ENCODE measurements around the gene RETSAT. TPM values are rescaled to one million over a fixed set of nuclear protein-coding genes. Genes with fewer than 3 reads are reported as not detected.
A peak's percentile ranks its signal among the peaks of the same experiment; 100 is the strongest.
"Not testable (repeated sequence)": the region's sequence is repeated elsewhere in the genome, so short reads cannot be mapped to it uniquely, and the experiment has no call there.

Gene RETSAT
- total and polyA plus RNA-seq, 8 donors = 24.5 to 68.1 (median 29.5) TPM

GRCh38 chr2:85330839-85331636 lies 23.3 kb downstream of the RETSAT start:
- no peak overlapping the region for H3K27ac ChIP-seq
- no peak for DNase-seq
- TF ChIP-seq CTCF (IDR thresholded peaks at IDR 0.05) = no peak
- intact Hi-C loops (cut with DNase I) = no loop called here
- no peak for ATAC-seq
- H3K9me3 ChIP-seq = no peaks in the 10 kb centered on the region
- no peaks in the 10 kb centered on the region for H3K36me3 ChIP-seq
- no peak overlapping the region for H3K4me3 ChIP-seq
- no peaks in the 10 kb centered on the region for H3K27me3 ChIP-seq
- H3K4me1 ChIP-seq = peaks cover 0 to 21% of the 10 kb centered on the region in 2 donors

GRCh38 chr2:85329701-85330100 lies 24.6 kb downstream of the RETSAT start:
- intact Hi-C loops (cut with DNase I); ATAC-seq; DNase-seq; H3K4me3 ChIP-seq; H3K36me3 ChIP-seq; H3K27ac ChIP-seq; H3K27me3 ChIP-seq; H3K9me3 ChIP-seq: not testable (repeated sequence)
- peaks cover 8 to 34% of the 10 kb centered on the region in 2 donors for H3K4me1 ChIP-seq

GRCh38 chr2:85329181-85329651 lies 25.1 kb downstream of the RETSAT start:
- Histone ChIP-seq H3K4me3 (no peak overlapping the region), H3K9me3 (no peaks in the 10 kb centered on the region), H3K36me3 (peaks cover 0 to 7% of the 10 kb centered on the region in 2 donors), H3K27ac (no peak overlapping the region), H3K4me1 (peaks cover 9 to 39% of the 10 kb centered on the region in 2 donors), H3K27me3 (no peaks in the 10 kb centered on the region)
- no peak for DNase-seq
- TF ChIP-seq CTCF (IDR thresholded peaks at IDR 0.05) = no peak
- no peak for ATAC-seq
- intact Hi-C loops (cut with DNase I) = no loop called here

- peaks cover 0 to 19% of the 10 kb centered on the region in 2 donors for H3K36me3 ChIP-seq
- peak within 1 kb of the TSS; percentile 68 to 86 for H3K4me3 ChIP-seq
- intact Hi-C loops (cut with DNase I) = no loop called here
- H3K27ac ChIP-seq = peak within 1 kb of the TSS; percentile 96 to 99
- ATAC-seq (peak; percentile 96), DNase-seq (peak; percentile 92 to 98 (median 95))
- TF ChIP-seq CTCF (IDR thresholded peaks at IDR 0.05) = no peak
- no peaks in the 10 kb centered on the region for H3K9me3 ChIP-seq
- H3K4me1 ChIP-seq = peaks cover 20 to 51% of the 10 kb centered on the region in 2 donors
- no peaks in the 10 kb centered on the region for H3K27me3 ChIP-seq
Measured at GRCh38 chr2:85327822-85328617, 26.3 kb downstream of the RETSAT start, which contains the start of gene TGOLN2. TSS of gene TGOLN2 (minus strand) at chr2:85327989. CDS start at chr2:85327962, 27 bp downstream.

- peaks cover 0 to 27% of the 10 kb centered on the region in 2 donors for H3K36me3 ChIP-seq
- TF ChIP-seq CTCF (IDR thresholded peaks at IDR 0.05) = no peak
- DNase-seq (peak in 3 of 4 donors; percentile 27 to 65 (median 43)), ATAC-seq (peak; percentile 56)
- H3K27me3 ChIP-seq = no peaks in the 10 kb centered on the region
- peaks cover 20 to 58% of the 10 kb centered on the region in 2 donors for H3K4me1 ChIP-seq
- H3K9me3 ChIP-seq = no peaks in the 10 kb centered on the region
- intact Hi-C loops (cut with DNase I) = no loop called here
- peak overlapping the region; percentile 96 to 99 for H3K27ac ChIP-seq
- peak overlapping the region; percentile 68 to 86 for H3K4me3 ChIP-seq
Measured at GRCh38 chr2:85327160-85327821, 27.0 kb downstream of the RETSAT start.

Measured in left lung (tissue), 10 donors.